Left lung (tissue), 10 donors: ENCODE measurements around the gene TMEM39B. TPM values are rescaled to one million over a fixed set of nuclear protein-coding genes. Genes with fewer than 3 reads are reported as not detected.

ENCODE experiments used
- ATAC-seq: fragments of 200-7000 bp; cut with Tn5 transposase; one replicate; pipeline ENCODE4 v1.9.1; 2020; ENCODE audit warnings: moderate library complexity
- DNase-seq, 4 donors: peaks; one replicate each; pipeline ENCODE4 v3.0.0-alpha.2; 2013 to 2020
- H3K27ac ChIP-seq, 2 donors: fragments of 200-600 bp; sonication (generic) in 1 of 2; one replicate each; pipeline versions ENCODE4 v1.5.0 to v1.8.0; 2020 to 2021
- H3K27me3 ChIP-seq, 2 donors: fragments of 200-600 bp; sonication (generic) in 1 of 2; one replicate each; pipeline versions ENCODE4 v1.5.0 to v1.8.0; 2020 to 2021
- H3K36me3 ChIP-seq, 2 donors: fragments of 200-600 bp; sonication (generic) in 1 of 2; one replicate each; pipeline versions ENCODE4 v1.5.0 to v1.8.0; 2020 to 2021
- H3K4me1 ChIP-seq, 2 donors: fragments of 200-600 bp; one replicate each; pipeline ENCODE4 v1.8.0; 2021
- H3K4me3 ChIP-seq, 2 donors: fragments of 200-600 bp; sonication (generic) in 1 of 2; one replicate each; pipeline versions ENCODE4 v1.5.0 to v1.8.0; 2020 to 2021; ENCODE audit warnings: mild to moderate bottlenecking in 1 of 2
- H3K9me3 ChIP-seq, 2 donors: fragments of 200-600 bp; sonication (generic) in 1 of 2; one replicate each; pipeline versions ENCODE4 v1.5.0 to v1.8.0; 2020 to 2021
- CTCF ChIP-seq, 2 donors: fragments of 200-600 bp; sonication (generic) in 1 of 2; IDR thresholded peaks; one replicate each; pipeline versions ENCODE4 v1.5.0 to v1.8.0; 2021; ENCODE audit warnings: antibody characterized with exemption in 2 of 2
- intact Hi-C, 2 donors: fragments of 100-400 bp; cut with DNase I; formaldehyde crosslinking; loops; one replicate each; pipeline versions ENCODE4 v1.11.2 to v1.14.2; 2022
- polyA plus RNA-seq, 6 donors: library from polyadenylated mRNA; unstranded; fragments of 120-200 nt; gene quantifications; one replicate each; pipeline ENCODE4 v1.2.1, GENCODE V29; 2013; ENCODE audit not compliant: insufficient read length in 6 of 6
- total RNA-seq, 2 donors: library from RNA; stranded (reverse); fragmentation: NEBNext Ultra II Directional; extraction: Animal tissue kit (Norgen Biotek cat#: 25700); gene quantifications; one replicate each; pipeline ENCODE4 v1.2.1, GENCODE V29; 2021
- donor health status: DM: no; HTN: yes; CAD: no.
- donor health status: DM: no; HTN: no; CAD: no.

TMEM39B gene
- total and polyA plus RNA-seq, 8 donors = 16.5 to 26.4 (median 23.9) TPM

- ATAC-seq (no peak), DNase-seq (no peak)
- peaks cover 0 to 84% of the 10 kb centered on the region in 2 donors for H3K36me3 ChIP-seq
- H3K27ac ChIP-seq = no peak overlapping the region
- no peaks in the 10 kb centered on the region for H3K27me3 ChIP-seq
- H3K4me3 ChIP-seq = no peak overlapping the region
- no peaks in the 10 kb centered on the region for H3K9me3 ChIP-seq
- intact Hi-C loops = no loop called here
- H3K4me1 ChIP-seq = no peaks in the 10 kb centered on the region
- no peak for TF ChIP-seq CTCF (IDR thresholded peaks at IDR 0.05)
These were observed 18.4 kb downstream of the TMEM39B start for GRCh38 chr1:32091176-32091575.

GRCh38 chr1:32091591-32091990 is 18.9 kb downstream of the TMEM39B start:
- DNase-seq (no peak), ATAC-seq (no peak)
- H3K27ac ChIP-seq = no peak overlapping the region

GRCh38 chr1:32094746-32095521 is 22.2 kb downstream of the TMEM39B start:
- DNase-seq (no peak), ATAC-seq (peak; percentile 23)
- no peaks in the 10 kb centered on the region for H3K4me1 ChIP-seq
- intact Hi-C loops = no loop called here
- H3K4me3 ChIP-seq = no peak overlapping the region
- H3K27me3 ChIP-seq = no peaks in the 10 kb centered on the region
- H3K9me3 ChIP-seq = no peaks in the 10 kb centered on the region
- no peak overlapping the region for H3K27ac ChIP-seq
- H3K36me3 ChIP-seq = peaks cover 0 to 94% of the 10 kb centered on the region in 2 donors
- no peak for TF ChIP-seq CTCF (IDR thresholded peaks at IDR 0.05)

More at GRCh38 chr1:32091591-32091990, 18.9 kb downstream of the TMEM39B start:
- intact Hi-C loops = no loop called here
- Histone ChIP-seq H3K36me3 (peaks cover 0 to 84% of the 10 kb centered on the region in 2 donors), H3K27me3 (no peaks in the 10 kb centered on the region), H3K4me1 (no peaks in the 10 kb centered on the region), H3K4me3 (no peak overlapping the region), H3K9me3 (no peaks in the 10 kb centered on the region)
- TF ChIP-seq CTCF (IDR thresholded peaks at IDR 0.05) = no peak

- Histone ChIP-seq H3K9me3 (no peaks in the 10 kb centered on the region), H3K36me3 (peaks cover 0 to 72% of the 10 kb centered on the region in 2 donors), H3K27ac (no peak overlapping the region), H3K27me3 (no peaks in the 10 kb centered on the region), H3K4me1 (peaks cover 0 to 7% of the 10 kb centered on the region in 2 donors), H3K4me3 (no peak overlapping the region)
- TF ChIP-seq CTCF (IDR thresholded peaks at IDR 0.05) = no peak
- DNase-seq (no peak), ATAC-seq (no peak)
- intact Hi-C loops = no loop called here
These were observed 26.7 kb downstream of the TMEM39B start for GRCh38 chr1:32099426-32099825.

GRCh38 chr1:32100359-32100758 is 27.6 kb downstream of the TMEM39B start:
- Histone ChIP-seq H3K4me1 (peaks cover 0 to 7% of the 10 kb centered on the region in 2 donors), H3K9me3 (no peaks in the 10 kb centered on the region), H3K27me3 (no peaks in the 10 kb centered on the region), H3K27ac (no peak overlapping the region), H3K36me3 (peaks cover 0 to 63% of the 10 kb centered on the region in 2 donors), H3K4me3 (no peak overlapping the region)
- intact Hi-C loops = no loop called here
- DNase-seq = no peak
- ATAC-seq = no peak
- TF ChIP-seq CTCF (IDR thresholded peaks at IDR 0.05) = no peak
